Adrenal gland (tissue), 12 donors: ENCODE measurements around the gene ENPP6. TPM values are rescaled to one million over a fixed set of nuclear protein-coding genes. Genes with fewer than 3 reads are reported as not detected.
A peak's percentile ranks its signal among the peaks of the same experiment; 100 is the strongest.

Source experiments
- DNase-seq, 7 donors: peaks; one replicate each; pipeline ENCODE4 v3.0.0-alpha.2; 2019 to 2020
- H3K27ac ChIP-seq, 5 donors: fragments of 200-600 bp; sonication (generic) in 4 of 5; 1 replicate in 3 of 5; 2 replicates in 2 of 5; pipeline versions ENCODE4 v1.5.1 to v1.8.0; 2016 to 2020; ENCODE audit warnings: mild to moderate bottlenecking in 1 of 5
- H3K27me3 ChIP-seq: fragments of 200-600 bp; 2 replicates; pipeline ENCODE4 v1.8.0; 2021
- H3K36me3 ChIP-seq, 2 donors: fragments of 200-600 bp; replicated peaks in 1 of 2; 1 replicate in 1 of 2; 2 replicates in 1 of 2; pipeline versions ENCODE4 v1.5.1 to v1.8.0; 2018 to 2022
- H3K4me1 ChIP-seq, 2 donors: fragments of 200-600 bp; replicated peaks in 1 of 2; 1 replicate in 1 of 2; 2 replicates in 1 of 2; pipeline versions ENCODE4 v1.5.1 to v1.8.0; 2018 to 2021
- H3K4me3 ChIP-seq, 4 donors: fragments of 200-600 bp; sonication (generic) in 3 of 4; one replicate each; pipeline ENCODE4 v1.5.1; 2016 to 2018
- H3K9me3 ChIP-seq, 3 donors: fragments of 200-600 bp; sonication (generic) in 1 of 3; replicated peaks in 1 of 3; 1 replicate in 2 of 3; 2 replicates in 1 of 3; pipeline versions ENCODE4 v1.5.1 to v1.8.0; 2016 to 2021
- POLR2A ChIP-seq, 2 donors: fragments of 450-650 bp; IDR thresholded peaks; one replicate each; pipeline ENCODE4 v1.6.1; 2017; ENCODE audit warnings: antibody characterized with exemption in 2 of 2, mild to moderate bottlenecking in 2 of 2, moderate library complexity in 1 of 2
- WGBS, 4 donors: extraction: QIAGEN DNeasy Blood & Tissue Kit in 2 of 4; methylation state at CpG; one replicate each; pipeline versions ENCODE4 v1.1.5 to v1.1.7; 2013 to 2017; 5-methylcytosine and 5-hydroxymethylcytosine counted together
- intact Hi-C, 2 donors: fragments of 100-400 bp; cut with DNase I; formaldehyde crosslinking; loops; one replicate each; pipeline versions ENCODE4 v1.14.1 to v1.15.0; 2022 to 2023
- polyA plus RNA-seq, 3 donors: library from polyadenylated mRNA; stranded (reverse); fragments of 200-250 nt in 2 of 3; fragments of 350-450 nt in 1 of 3; fragmentation: Illumina TruSeq in 1 of 3; extraction: RNeasy Lipid Tissue Mini Kit (QIAGEN cat#74804) in 1 of 3; gene quantifications; one replicate each; pipeline ENCODE4 v1.2.3, GENCODE V29; 2013 to 2014
- total RNA-seq, 9 donors: library from RNA; depleted of rRNA in 4 of 9; stranded (reverse); fragments of >200 nt in 4 of 9; fragments of 120-200 nt in 1 of 9; fragmentation: NEBNext Ultra II Directional in 1 of 9; extraction: Animal tissue kit (Norgen Biotek cat#: 25700) in 1 of 9; gene quantifications; one replicate each; pipeline versions ENCODE4 v1.1.0 to v1.2.4, GENCODE V29; 2013 to 2023
- TF ChIP-seq, protein P1 (sequence below), 6 experiments: fragments of 450-650 bp in 4 of 6; fragments of 200-600 bp in 2 of 6; sonication (generic) in 1 of 6; IDR thresholded peaks; 1 replicate in 5 of 6; 2 replicates in 1 of 6; pipeline versions ENCODE4 v1.5.1 to v1.8.0; 2016 to 2021; ENCODE audit warnings: antibody characterized with exemption in 6 of 6, mild to moderate bottlenecking in 2 of 6, moderate library complexity in 1 of 6
- donor health status: healthy with polysubstance abuse.
- donor health status: Bipolar disorder and iron deficiency.
- donor health status: DM: yes; HTN: yes; CAD: no.
- donor health status: DM: no; HTN: no; CAD: no.
- donor health status: DM: no; HTN: no; CAD: no.
- donor health status: DM: yes; HTN: yes; CAD: no.

The ENPP6 gene
- total and polyA plus RNA-seq, 12 donors = 0.18 to 11.3 (median 0.46) TPM; not detected in 1

DNA sequence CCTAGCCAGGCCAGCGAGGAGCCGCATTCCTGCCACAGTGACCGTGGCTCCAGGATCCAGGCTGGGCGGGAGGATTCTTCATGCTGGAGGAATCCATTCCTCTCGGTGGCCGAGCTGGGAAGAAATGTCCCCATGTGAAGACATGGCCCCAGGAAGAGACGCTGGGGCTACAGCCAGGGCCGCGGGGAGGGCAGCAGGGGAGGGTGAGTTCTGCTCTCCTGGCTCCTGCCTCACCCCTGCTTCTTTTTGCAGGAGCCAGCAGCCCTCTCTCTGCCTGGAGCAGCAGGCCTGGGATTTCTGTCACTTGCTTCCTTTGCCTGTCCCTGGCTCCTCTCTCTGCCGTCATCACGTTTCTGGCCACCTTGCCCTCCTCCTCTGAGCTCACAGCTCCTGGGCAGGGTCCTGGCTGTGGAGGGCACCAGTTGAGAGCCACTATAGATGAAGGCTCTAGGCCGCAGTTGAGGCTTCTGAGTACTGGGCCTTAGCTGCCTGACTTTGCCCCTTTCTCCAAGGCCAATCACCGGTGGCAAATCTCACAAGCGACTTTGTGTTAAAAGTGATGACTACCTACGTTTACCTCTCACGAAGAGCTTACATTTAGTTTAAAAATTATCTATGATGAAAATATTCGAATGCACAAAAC is 48.3 kb downstream of the ENPP6 start:
- peaks cover 0 to 9% of the 10 kb centered on the region in 2 donors for H3K4me1 ChIP-seq
- 83 to 92% (median 90%) methylated on average over 13 to 17 of the region's 17 CpGs for WGBS, 4 donors
- no peak overlapping the region for H3K27ac ChIP-seq
- TF ChIP-seq POLR2A (IDR thresholded peaks at IDR 0.05) = no peak
- TF ChIP-seq, protein P1, sequence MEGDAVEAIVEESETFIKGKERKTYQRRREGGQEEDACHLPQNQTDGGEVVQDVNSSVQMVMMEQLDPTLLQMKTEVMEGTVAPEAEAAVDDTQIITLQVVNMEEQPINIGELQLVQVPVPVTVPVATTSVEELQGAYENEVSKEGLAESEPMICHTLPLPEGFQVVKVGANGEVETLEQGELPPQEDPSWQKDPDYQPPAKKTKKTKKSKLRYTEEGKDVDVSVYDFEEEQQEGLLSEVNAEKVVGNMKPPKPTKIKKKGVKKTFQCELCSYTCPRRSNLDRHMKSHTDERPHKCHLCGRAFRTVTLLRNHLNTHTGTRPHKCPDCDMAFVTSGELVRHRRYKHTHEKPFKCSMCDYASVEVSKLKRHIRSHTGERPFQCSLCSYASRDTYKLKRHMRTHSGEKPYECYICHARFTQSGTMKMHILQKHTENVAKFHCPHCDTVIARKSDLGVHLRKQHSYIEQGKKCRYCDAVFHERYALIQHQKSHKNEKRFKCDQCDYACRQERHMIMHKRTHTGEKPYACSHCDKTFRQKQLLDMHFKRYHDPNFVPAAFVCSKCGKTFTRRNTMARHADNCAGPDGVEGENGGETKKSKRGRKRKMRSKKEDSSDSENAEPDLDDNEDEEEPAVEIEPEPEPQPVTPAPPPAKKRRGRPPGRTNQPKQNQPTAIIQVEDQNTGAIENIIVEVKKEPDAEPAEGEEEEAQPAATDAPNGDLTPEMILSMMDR (IDR thresholded peaks at IDR 0.05) = no peak
- intact Hi-C loops = loop anchor here in 1 of 2 donors (5.0 kb wide), 1 partner anchor 332 kb away; no protein-coding TSS in a partner anchor
- peaks cover 6% of the 10 kb centered on the region for H3K27me3 ChIP-seq
- H3K9me3 ChIP-seq = no peaks in the 10 kb centered on the region
- no peaks in the 10 kb centered on the region for H3K36me3 ChIP-seq
- DNase-seq = no peak
- no peak overlapping the region for H3K4me3 ChIP-seq

DNA sequence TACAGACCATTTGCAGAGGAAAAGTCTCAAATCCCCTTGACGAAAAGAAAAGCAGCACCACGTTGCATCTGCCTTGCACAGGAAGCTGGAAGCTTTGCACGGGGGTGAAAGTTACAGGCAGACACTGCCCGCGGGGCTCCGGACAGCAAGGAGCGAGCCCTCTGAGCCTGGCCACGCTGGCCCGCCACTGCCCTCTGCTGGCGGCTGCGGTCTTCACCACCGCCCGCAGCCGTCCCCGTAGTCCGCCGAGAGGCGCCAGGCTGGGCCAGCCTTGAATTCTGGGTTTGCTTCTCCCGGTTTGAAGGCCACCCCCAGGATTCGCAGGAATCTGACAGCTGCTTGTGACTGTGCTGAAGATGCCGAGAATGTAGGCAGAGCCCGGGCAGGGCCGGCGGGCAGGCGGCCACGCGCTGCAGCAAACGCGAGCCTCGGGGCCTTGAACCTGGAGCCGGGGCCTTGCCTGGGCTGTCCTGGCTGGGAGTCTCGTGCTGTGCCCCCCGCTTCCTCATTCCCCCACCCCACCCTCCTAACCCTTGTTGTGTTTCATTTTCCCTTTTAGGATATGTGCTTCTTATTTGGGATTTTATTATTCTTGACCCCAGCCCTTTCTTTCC is 49.2 kb downstream of the ENPP6 start:
- intact Hi-C loops = loop anchor here in 1 of 2 donors (5.0 kb wide), 1 partner anchor 331 kb away; no protein-coding TSS in a partner anchor
- peak; percentile 64 to 84 (median 78) for DNase-seq
- TF ChIP-seq POLR2A (IDR thresholded peaks at IDR 0.05) = no peak
- TF ChIP-seq, protein P1 (IDR thresholded peaks at IDR 0.05) = peak; percentile 69 to 98 (median 94)
- no peak overlapping the region for H3K27ac ChIP-seq
- peaks cover 6% of the 10 kb centered on the region for H3K27me3 ChIP-seq
- peaks cover 0 to 9% of the 10 kb centered on the region in 2 donors for H3K4me1 ChIP-seq
- WGBS, 4 donors = 5 to 24% (median 16%) methylated on average over 16 to 33 of the region's 33 CpGs
- H3K9me3 ChIP-seq = no peaks in the 10 kb centered on the region
- no peak overlapping the region for H3K4me3 ChIP-seq
- H3K36me3 ChIP-seq = no peaks in the 10 kb centered on the region

DNA sequence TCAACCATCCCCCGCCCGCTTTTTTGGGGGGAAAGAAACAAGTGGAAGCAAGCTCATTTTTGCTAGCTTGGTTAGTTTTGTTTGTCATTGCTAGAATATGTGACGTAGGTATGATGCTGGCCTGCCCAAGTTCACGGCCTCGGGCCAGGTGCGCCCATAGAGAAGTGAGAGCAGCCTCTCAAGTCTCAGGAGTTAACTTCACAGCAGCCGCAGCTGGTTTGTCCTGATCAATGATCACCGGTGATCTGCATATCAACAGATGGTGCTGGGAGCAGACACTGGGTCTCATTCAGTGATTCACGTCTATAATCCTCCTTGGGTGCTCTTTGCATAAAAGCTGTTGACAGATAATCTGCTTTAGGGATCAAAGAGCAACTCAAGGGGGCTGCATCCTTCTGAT is 50.1 kb downstream of the ENPP6 start:
- no peaks in the 10 kb centered on the region for H3K9me3 ChIP-seq
- 76 to 85% (median 78%) methylated on average over 8 to 9 of the region's 9 CpGs for WGBS, 4 donors
- no peaks in the 10 kb centered on the region for H3K36me3 ChIP-seq
- intact Hi-C loops = loop anchor here in 1 of 2 donors (5.0 kb wide), 1 partner anchor 330 kb away; no protein-coding TSS in a partner anchor
- peaks cover 0 to 9% of the 10 kb centered on the region in 2 donors for H3K4me1 ChIP-seq
- H3K27me3 ChIP-seq = peaks cover 6% of the 10 kb centered on the region
- DNase-seq = no peak
- no peak overlapping the region for H3K27ac ChIP-seq
- H3K4me3 ChIP-seq = no peak overlapping the region
- TF ChIP-seq POLR2A (IDR thresholded peaks at IDR 0.05) = no peak
- TF ChIP-seq, protein P1 (IDR thresholded peaks at IDR 0.05) = no peak

DNA sequence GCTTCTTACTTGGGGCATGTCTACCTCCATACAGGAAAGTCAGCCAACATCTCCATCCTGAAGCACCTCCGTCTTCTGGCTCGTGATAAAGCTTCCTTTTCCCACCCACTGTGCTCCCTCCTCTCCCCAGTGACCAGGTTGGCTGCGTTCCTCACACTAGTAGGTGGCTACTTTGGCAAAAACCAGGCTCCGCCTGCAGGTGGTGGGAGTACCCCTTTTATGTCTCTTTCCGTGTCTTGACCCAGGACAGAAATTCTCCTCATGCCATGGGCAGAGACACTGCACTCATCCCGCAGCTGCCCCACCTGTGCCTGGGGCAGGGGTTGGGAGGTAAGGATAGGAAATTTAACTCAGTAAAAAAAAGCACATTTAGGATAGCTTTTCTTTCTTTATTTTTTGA is 50.9 kb downstream of the ENPP6 start:
- DNase-seq = no peak
- TF ChIP-seq, protein P1 (IDR thresholded peaks at IDR 0.05) = no peak
- no peak for TF ChIP-seq POLR2A (IDR thresholded peaks at IDR 0.05)
- Histone ChIP-seq H3K9me3 (no peaks in the 10 kb centered on the region), H3K27ac (no peak overlapping the region), H3K36me3 (no peaks in the 10 kb centered on the region), H3K27me3 (peaks cover 6% of the 10 kb centered on the region), H3K4me3 (no peak overlapping the region), H3K4me1 (peaks cover 0 to 9% of the 10 kb centered on the region in 2 donors)
- WGBS, 4 donors = 58 to 70% (median 63%) methylated on average over 6 of the region's 6 CpGs
- intact Hi-C loops = loop anchor here in 1 of 2 donors (5.0 kb wide), 1 partner anchor 329 kb away; no protein-coding TSS in a partner anchor
